Stimulated activated CD4-positive, alpha-beta T cell treated with anti-CD3 and anti-CD28 coated beads, TNF-alpha, amount 100 ng/mL, for 1 hour (primary cell): ENCODE data around the gene FXYD6.
"Not testable (repeated sequence)": the region's sequence is repeated elsewhere in the genome, so short reads cannot be mapped to it uniquely, and the experiment has no call there.

Experiments used
- DNase-seq, 3 donors: peaks; one replicate each; pipeline ENCODE4 v3.0.0-alpha.2; 2020; ENCODE audit warnings: low read depth in 3 of 3, low spot score in 1 of 3

Gene FXYD6, protein sequence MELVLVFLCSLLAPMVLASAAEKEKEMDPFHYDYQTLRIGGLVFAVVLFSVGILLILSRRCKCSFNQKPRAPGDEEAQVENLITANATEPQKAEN

DNA sequence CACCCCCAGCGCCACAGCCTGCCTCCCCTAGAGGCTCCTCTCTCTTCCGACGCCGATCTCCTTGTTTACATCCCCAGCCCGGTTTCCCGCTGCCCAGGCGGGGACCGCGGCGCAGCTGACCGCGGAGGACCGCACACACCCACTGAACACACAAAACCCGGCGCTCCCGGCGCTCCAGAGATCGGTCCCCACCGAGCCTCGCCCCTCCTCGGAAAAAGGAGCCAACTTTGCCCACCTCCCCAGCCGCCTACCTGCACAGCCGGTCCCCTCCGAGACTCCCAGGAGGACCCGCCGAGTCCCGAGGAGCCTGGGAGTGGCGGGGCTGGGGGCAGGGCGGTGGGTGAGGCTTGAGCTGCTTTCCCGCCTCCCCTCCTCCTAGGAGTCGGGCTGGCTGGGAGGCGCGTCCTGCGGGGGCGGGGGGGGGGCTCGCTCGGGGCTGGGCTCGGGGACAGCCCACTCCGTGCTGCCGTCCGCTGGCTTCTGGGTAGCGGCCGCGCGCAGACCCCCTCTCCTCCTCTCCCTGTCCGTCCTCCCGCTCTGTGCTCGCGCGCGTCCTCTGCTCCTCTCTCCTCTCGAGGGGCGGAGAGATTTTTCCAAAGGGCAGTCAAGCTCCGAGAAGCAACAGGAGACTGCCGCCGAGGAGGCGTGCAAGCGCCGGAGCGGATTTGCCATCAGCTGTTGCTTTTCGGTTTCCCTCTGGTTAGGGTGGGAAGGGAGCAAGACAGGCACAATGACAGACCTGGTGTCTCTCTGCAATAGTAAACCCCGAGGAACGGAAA lies at the start of gene FXYD6:
Gene FXYD6, minus strand, starts transcription at position 318 of the 779 bp plus-strand sequence. CDS start 33,882 bp downstream, outside the sequence.
- no peak for DNase-seq

DNA sequence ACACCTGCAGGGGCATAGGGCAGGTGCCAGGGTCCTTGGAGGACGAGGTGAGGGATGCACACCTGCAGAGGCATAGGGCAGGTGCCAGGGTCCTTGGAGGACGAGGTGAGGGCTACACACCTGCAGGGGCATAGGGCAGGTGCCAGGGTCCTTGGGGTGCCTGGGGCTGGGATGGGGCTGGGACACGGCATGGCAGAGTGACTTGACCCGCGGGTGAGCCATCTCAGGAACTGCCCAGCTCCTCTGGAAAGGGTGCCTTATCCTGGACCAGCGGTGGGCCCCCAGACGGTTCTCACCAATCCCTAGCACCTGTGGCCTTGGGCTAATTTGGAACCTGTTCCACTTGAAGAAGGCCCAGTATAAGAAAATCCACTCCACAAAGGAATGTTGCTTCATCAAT lies 49.7 kb upstream of the FXYD6 start:
- not testable (repeated sequence) for DNase-seq

DNA sequence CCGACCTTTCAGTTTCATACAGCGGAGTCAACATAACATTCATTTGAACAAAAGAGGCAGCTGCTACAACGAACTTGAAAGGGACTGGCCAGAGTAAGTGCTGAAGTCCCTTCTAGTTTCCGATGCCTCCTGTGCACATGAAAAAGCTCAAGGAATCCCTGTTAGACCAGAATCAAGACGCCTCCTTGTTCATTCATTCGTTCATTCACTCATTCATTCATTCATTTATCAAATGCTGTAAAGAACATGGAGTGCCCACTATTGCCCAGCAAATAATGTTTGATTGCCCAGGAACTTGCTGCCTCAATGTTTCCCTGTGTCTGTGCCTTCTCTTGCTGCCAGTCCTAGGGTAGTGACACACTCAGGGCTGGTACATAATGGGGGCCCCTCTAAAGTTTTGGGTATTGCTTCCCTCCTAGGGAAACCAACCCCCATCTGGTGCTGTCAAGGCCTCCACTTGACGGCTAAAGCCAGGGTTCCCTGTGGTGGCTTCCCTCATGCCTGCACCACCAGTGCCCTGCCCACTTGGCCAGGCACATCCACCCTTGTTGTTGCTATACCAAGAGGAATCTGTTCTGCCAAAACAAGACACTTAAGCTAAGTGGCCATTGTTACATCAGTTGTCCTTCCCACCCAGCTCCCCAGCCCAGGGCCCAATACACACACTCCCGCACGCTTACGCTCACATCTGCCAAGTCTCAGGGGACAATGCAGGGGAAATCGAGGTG lies 48.9 kb upstream of the FXYD6 start:
- DNase-seq, result no peak

DNA sequence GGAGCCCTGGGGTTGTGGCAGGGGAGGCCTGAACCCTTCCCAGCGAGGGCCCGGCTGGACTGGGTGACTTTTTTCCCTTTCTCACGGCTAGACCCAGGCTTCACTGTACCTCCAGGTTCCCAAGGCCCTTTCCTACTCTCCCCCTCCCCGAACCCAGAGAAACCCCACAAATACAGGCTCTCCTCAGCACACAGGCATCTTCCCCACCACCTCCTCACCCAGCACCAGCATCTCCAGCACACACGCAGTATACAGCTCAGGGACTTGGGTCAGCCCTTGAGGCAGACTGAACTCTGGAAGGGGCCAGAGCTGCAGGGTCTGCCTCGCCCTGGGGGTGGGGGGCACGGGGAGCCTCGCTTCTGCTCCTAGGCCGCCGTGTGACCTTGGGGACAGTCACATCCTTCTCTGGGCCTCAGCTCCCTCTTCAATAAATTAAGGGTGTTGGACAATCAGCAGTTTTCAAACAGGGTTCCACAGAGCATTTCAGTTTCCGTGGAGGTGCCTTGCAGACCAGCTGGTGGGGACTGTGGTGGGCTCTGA lies 48.2 kb upstream of the FXYD6 start:
- no peak for DNase-seq

DNA sequence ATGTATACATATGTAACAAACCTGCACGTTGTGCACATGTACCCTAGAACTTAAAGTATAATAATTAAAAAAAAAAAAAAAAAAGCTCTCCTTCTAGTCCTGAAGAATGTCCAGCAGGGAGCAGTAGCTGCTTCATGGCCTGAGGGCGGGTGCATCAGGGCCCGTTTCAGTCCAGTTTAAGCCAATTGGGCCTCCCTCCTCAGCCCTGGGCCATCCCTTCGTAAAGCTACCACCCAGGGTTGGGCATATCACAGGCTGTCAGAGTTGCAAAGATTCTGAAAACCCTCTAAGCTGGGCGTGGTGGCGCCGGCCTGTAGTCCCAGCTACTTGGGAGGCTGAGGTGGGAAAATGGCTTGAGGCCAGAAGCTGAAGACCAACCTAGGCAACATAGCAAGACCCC lies 47.3 kb upstream of the FXYD6 start:
- DNase-seq, result no peak

DNA sequence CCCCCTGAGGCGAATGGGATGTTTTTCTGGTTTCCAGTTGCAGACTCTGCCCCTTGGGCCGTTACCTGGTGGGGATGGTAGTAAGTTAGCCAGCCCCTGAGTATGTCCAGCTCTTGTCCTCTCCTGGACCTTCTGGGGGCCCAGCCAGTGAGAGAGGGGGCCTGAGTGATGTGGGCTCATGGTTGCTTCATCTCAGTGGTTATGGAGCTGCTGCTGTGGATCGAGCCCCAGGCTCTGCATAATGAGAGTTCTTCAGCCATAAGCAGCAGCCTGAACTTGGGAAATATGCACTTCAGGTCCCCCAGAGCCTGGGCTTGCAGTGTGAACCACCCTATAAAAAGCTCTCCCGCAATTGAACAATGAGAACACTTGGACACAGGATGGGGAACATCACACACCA lies 46.8 kb upstream of the FXYD6 start:
- no peak for DNase-seq

DNA sequence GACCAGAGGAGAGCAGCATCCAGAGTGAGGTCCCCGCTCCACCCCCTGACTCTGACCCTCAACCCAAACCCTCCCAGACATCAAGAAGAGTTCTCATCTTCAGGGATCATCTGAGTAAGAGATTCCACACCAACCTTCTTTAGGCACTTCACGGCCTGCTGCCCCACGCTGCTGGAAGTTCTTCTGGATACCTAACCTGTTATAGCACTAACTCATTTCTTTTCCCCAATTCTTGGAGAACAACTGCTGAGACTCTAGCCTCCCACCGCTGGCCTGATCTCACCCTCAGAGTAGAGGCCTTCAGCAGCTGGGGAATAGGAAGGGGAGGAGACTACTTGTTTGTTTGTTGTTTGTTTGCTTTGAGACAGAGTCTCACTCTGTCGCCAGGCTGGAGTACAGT lies 45.4 kb upstream of the FXYD6 start:
- no peak for DNase-seq

DNA sequence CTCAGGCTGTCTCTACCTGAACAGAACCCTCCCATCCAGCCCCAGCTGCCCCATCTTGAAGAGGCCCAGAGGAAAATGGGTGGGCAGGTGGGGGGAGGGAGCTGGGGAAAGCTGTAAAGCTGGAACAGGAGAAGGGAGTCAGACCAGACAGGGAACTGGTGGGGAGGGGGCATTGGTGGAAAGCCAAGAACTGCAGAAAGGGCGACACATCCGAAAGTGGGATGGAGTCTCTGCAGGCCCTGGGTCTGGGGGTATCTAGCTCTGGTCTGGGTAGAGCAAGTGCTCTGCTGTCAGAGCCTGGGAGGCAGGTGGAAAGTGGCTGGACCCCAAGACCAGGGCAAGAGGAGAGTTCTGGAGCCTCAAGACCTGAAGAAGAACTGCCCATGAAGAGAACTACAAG lies 45.0 kb upstream of the FXYD6 start:
- DNase-seq, result no peak

DNA sequence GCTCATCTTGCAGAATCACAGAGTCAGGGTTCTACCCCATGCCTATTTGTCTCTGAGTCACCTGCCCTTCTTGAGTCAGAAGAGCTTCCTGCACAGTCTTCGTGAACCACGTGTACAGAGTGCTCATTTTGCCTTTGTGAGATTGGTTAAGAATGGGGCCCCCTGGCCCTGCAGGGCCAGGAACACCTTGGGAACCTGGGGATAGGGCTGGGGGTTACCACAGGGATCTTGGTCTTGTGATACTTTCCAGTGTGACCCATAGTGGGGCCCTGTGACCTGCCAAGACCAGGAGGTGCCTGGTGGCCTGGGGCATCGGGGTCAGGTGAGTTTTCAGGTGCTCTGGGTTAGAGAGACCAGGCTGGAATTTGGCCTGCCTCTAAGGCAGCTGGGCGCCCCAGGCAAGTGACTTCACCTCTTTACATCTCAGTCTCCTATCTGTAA lies 43.3 kb upstream of the FXYD6 start:
- DNase-seq, result no peak

DNA sequence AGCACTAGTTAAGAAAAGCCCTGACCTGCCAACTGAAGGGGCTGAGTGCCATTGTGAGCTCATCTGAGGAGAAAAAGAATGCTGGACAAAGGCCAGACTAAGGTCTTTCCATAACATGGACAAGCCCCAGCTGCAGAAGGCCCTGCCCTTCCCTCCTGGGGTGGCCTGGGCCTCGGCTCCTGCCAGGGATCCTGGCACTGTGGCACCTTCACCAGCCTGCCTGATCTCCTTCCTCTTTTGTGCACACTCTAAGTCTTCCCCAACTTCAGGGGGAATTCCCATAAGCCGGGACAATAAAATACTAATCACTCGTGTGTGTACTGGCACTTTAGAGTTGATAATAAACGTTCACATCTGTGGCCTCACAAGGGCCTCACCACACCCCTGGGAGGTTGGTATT lies 42.9 kb upstream of the FXYD6 start:
- DNase-seq, result no peak

DNA sequence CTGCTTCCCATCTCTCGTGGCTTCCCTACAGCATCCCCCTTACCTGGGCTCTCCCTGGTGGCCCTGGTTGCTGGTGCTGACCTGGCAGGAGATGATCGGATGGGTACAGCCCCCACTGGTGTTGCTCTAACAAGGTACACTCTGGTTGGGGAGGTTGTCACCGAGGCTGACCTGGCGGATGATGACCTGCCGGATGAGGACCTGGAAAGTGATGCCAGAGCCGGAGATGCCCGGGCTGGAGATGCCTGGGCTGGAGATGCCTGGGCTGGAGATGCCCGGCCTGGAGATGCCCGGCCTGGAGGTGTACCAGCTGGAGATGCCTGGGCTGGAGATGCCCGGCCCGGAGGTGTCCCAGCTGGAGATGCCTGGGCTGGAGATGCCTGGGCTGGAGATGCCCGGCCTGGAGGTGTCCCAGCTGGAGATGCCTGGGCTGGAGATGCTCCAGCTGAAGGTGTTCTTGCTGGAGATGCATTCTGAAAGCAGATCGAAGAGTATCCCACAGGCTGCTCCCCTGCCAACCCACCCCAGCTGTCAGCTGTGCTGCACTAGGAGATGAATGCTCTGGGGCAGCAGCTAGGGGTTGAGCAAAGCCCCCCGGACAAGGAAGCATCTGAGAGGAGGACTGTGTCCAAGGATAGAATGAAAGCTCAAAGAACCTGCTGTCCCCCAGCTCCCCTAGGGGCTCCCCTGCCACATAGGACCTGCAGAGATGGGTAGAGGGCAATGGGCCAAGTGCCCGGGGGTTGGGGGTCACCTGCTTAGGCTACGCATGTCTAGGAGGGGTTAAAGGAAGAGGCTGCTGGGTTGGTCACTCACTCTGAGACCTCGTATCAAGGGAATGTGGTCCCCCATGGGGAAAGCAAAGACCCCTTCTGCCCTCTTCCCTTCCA lies 42.2 kb upstream of the FXYD6 start:
- no peak for DNase-seq

DNA sequence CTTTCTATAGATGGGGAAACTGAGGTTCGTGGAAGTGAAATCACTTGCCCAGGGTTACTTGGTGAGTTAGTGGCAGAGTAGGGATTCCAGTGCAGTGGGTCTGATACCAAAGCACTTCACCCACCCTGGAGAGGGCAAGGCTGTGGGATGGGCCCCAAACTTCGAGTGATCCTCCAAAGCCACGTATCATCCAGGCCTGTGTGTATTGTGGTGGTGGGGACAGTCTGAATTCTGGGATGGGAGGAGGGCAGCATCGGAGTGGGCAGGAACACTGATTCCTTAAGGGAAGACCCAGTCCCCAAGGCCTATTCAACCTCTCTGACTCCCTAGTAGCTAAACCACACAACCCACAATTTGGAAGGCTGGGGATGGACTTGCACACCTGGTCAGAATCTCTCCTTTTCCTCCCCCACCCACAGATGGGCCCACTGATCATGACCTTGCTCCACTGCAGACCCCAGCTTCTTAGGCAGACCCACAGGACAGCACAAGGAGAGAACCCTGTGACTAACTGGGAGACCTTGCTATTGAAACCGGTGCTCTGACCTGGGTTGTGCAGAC lies 41.2 kb upstream of the FXYD6 start:
- DNase-seq, result no peak

DNA sequence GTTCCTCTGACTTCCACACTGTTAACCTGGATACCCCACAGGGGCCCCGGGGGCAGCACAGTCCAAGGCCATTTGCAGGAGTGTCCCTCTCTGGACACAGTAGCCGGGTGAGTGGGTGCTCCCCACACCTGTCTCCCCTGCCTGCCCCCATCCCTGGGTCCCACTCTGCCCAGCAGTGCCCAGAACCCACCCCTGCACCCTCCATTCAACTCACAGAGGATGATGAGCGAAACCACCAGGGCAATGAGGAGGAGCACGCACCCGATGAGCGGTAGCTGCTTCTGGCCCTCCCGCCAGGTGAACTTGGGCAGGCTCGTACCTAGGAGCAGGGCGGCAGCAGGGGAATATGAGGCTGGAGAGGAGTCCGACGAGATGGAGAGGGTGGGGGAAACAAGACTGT lies 40.5 kb upstream of the FXYD6 start:
- no peak for DNase-seq

DNA sequence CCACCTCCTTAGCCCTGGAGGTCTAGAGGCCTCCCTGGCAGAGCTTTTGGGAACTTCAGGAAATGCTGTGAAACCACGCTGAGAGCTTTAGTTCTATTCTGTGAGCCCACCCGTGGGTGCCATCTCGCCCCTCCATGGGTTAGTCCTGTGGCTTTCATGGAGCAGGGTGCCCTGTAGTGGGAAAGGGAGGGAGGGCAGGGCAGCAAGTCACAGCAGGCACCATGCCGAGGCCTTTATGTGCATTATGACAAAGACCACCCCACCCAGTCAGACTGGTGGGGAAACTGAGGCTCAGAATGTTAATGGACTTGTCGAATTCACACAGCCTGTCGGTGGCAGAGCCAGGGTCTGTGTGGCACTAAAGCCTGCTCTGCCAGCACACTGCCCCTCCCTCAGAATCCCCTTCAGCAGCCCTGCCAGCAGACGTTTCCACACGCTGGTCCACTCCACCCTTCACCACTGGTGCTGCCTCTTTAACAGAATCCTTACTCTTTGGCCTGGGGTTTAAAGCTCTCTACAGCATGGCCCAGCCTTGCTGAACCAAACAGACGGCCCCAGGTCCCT lies 39.3 kb upstream of the FXYD6 start:
- DNase-seq, result no peak

DNA sequence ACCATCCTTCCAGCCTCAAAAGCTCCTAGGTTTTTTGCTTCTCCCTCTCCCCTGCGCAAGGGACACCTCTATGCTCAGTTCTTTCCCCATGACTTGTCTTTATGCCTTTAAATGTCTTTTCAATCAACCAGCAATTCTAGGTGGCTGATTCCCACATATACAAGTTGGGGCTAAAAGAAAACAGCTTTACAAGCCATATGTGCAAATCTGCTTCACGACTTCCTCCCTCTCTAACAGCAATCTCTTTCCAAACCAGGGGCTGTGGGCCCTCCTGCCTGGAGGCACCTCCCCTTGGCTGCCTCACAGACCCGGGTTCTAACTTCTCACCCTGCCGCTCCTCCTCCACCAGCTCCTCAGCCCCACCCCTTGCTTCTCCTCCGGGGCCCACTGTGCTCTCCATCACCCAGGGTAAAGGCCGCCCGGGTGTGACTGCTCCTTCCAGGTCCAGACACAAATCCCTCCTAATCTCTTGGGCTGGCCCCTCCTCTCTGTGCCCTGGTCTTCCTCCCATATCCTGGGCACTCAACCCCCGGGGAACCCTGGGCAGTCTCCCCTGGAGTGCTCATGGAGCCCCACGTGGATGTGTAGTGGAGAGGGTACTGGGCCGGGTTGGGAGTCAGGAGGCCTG lies 38.6 kb upstream of the FXYD6 start:
- DNase-seq, result no peak

DNA sequence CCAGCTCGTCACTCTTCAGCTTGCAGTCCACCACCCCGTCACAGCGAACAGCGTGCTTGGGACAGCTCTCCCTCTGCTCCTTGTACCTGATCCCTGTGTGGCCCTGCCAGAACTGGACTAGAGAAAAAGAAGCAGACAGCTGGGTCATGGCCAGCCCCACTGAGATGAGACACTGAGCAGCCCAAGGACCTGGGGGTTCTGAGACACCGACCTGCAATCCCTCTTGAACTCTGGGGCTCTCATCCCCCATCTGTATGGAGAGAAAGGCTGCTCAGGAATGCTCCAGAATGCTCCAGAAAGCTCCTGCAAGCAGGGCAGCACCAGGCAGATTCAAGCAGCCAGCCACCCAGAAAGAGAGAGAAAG lies 37.9 kb upstream of the FXYD6 start:
- DNase-seq, result no peak

DNA sequence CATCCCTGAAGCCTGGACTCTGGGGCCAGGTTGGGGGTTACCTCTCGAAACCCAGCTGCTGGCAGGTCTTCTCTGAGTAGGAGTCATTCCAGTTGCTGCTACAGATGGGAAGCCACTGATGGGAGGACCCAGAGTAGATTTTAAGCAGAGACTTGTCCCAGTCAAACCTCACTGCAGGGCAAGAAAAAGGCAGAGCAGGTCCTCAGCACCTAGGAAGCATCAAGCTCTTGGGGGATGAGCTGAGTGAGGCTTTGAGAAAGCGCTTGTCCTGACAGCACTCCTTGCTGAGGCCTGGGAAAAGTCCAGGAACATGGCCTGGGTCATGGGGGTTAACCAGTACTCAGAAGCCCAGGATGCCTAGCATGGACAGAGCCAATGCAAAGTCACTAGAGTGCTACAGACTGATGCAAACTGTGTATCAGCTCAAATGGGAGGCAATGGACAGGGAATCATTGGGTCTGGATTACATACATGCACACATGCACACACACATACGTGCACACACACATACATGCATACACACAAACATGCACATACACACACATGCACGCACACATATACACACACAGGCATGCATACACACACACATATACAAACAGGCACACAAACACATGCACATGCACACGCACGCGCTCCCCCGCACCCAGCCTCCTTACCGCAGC lies 37.4 kb upstream of the FXYD6 start:
- no peak for DNase-seq

DNA sequence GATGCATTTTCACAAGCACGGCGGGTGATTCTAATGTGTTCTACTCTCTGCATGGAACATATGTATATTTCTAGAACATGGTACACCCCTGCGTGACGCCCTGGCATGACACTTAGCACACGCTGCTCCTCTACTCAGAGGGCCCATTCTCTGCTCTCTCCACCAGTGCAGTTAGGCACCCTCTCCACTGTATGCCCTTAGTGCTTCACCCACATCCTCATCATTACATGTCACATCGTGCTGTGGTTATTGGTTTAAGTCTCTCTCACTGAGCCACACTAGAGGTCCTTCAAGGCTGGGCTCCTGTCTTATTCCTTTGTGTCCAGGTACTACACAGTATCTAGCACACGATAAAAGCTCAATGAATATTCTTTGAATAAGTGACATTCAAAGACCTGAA lies 36.0 kb upstream of the FXYD6 start:
- no peak for DNase-seq

DNA sequence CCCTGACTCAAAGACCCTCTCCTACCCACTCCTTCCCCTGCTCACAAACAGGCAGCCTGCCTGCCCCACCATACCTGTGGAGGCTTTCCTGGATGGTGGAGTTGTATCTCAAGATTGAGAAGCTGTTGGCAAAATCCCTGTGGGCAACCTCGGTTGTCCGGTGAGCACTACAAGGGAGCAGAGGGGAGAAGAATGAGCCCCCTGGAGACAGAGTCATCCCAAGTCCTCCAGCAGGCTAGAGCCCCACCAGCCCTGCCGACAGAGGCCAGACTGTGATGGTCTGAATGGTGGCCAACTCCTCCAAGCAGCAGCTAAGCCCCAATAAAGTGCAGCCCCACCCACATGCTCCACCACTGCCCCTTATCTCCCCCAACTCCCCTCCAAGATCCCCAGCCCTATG lies 35.2 kb upstream of the FXYD6 start:
- DNase-seq, result no peak
